HL-60 (cell line): ENCODE data around the gene PUM1.

ENCODE experiments used
- DNase-seq, 2 experiments: peaks; one replicate each; pipeline ENCODE4 v3.0.0-alpha.2; 2010 to 2020; ENCODE audit warnings: low read depth in 1 of 2, low spot score in 1 of 2
- H3K27ac ChIP-seq: fragments of 250-450 bp; sonication (Bioruptor Pico); replicated peaks from 2 replicates; pipeline ENCODE4 v1.5.1; 2020; ENCODE audit warnings: mild to moderate bottlenecking, moderate library complexity
- H3K27me3 ChIP-seq: fragments of 250-450 bp; sonication (Bioruptor Pico); 2 replicates; pipeline ENCODE4 v1.5.1; 2021; ENCODE audit warnings: mild to moderate bottlenecking, moderate library complexity; ENCODE audit not compliant: insufficient read depth, poor library complexity, severe bottlenecking
- H3K4me3 ChIP-seq: replicated peaks from 2 replicates; pipeline ENCODE4 v1.5.1; 2011; ENCODE audit warnings: mild to moderate bottlenecking, control low read depth, low read length; ENCODE audit not compliant: insufficient read depth
- GABPA ChIP-seq: IDR thresholded peaks from 2 replicates; pipeline ENCODE4 v1.6.1; 2012; ENCODE audit warnings: low read depth
- POLR2AphosphoS5 ChIP-seq: IDR thresholded peaks from 2 replicates; pipeline ENCODE4 v1.6.1; 2012; ENCODE audit warnings: low read depth
- SPI1 ChIP-seq: IDR thresholded peaks from 2 replicates; pipeline ENCODE4 v1.6.1; 2012; ENCODE audit warnings: low read depth, mild to moderate bottlenecking, borderline replicate concordance
- TF ChIP-seq, protein P1 (sequence below): IDR thresholded peaks from one replicate; pipeline ENCODE4 v1.5.1; 2011; ENCODE audit warnings: low read length, control low read depth, inconsistent platforms; ENCODE audit not compliant: insufficient read depth
- TF ChIP-seq, protein P2 (sequence below): IDR thresholded peaks from 2 replicates; pipeline ENCODE4 v1.6.1; 2012; ENCODE audit warnings: low read depth; ENCODE audit not compliant: insufficient replicate concordance

PUM1 gene

DNA sequence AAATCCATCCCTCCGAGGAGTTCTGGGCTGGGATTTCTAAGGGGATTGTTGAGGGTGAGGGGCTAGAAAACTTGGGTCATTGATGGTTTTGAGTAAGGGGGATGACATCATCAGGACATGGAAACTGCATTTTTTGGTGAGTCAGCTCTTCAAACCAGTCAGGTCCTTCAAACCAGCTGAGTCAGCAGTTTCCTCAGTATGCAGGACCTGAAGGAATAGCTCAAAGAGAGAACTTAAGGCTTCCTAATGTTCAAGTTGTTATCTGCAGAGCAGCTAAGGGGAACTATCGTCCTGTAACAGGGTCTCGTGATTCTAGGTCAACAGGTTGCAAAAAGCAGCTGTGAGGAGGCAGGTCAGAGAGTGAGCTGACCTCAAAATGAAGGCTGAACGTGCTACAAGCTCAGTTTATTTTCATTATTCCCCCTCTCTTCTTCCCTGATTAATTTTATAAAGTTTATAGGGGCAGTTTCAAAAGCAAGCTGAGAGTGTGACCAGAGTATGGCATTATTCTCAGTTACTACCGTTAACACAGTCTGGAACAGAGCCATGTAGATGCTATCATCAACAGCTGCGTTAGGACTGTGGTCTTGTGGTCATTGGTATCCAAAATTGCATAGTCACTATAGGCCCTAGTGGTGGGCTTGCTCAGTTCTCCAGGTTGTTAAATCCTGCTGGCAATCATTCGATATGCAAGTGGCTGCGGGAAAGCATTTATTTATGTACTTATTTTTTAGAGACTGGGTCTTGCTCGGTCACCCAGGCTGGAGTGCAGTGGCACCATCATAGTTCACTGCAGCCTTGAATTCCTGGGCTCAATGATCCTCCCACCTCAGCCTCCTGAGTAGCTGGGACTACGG is 146.3 kb downstream of the PUM1 start:
- no peaks in the 10 kb centered on the region for H3K27me3 ChIP-seq
- H3K4me3 ChIP-seq: no peak overlapping the region

DNA sequence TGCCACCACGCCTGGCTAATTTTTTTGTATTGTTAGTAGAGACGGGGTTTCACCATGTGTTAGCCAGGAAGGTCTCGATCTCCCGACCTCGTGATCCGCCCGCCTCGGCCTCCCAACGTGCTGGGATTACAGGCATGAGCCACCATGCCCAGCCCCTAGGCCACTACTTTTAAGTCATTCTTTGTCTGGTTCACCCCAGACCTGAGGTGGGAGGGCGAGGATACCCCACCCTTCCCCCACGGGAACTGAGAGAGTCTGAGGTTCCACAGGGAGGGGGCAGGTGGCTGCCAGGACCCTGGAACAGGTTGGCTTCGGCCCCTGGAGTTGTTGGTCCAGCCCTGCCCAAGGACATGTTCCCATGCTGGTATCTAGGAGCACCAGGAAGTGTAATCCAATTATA is 149.2 kb downstream of the PUM1 start:
- no peaks in the 10 kb centered on the region for H3K27me3 ChIP-seq
- TF ChIP-seq GABPA (no peak), SPI1 (no peak), POLR2AphosphoS5 (no peak)
- TF ChIP-seq, protein P1, sequence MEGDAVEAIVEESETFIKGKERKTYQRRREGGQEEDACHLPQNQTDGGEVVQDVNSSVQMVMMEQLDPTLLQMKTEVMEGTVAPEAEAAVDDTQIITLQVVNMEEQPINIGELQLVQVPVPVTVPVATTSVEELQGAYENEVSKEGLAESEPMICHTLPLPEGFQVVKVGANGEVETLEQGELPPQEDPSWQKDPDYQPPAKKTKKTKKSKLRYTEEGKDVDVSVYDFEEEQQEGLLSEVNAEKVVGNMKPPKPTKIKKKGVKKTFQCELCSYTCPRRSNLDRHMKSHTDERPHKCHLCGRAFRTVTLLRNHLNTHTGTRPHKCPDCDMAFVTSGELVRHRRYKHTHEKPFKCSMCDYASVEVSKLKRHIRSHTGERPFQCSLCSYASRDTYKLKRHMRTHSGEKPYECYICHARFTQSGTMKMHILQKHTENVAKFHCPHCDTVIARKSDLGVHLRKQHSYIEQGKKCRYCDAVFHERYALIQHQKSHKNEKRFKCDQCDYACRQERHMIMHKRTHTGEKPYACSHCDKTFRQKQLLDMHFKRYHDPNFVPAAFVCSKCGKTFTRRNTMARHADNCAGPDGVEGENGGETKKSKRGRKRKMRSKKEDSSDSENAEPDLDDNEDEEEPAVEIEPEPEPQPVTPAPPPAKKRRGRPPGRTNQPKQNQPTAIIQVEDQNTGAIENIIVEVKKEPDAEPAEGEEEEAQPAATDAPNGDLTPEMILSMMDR: no peak
- TF ChIP-seq, protein P2, sequence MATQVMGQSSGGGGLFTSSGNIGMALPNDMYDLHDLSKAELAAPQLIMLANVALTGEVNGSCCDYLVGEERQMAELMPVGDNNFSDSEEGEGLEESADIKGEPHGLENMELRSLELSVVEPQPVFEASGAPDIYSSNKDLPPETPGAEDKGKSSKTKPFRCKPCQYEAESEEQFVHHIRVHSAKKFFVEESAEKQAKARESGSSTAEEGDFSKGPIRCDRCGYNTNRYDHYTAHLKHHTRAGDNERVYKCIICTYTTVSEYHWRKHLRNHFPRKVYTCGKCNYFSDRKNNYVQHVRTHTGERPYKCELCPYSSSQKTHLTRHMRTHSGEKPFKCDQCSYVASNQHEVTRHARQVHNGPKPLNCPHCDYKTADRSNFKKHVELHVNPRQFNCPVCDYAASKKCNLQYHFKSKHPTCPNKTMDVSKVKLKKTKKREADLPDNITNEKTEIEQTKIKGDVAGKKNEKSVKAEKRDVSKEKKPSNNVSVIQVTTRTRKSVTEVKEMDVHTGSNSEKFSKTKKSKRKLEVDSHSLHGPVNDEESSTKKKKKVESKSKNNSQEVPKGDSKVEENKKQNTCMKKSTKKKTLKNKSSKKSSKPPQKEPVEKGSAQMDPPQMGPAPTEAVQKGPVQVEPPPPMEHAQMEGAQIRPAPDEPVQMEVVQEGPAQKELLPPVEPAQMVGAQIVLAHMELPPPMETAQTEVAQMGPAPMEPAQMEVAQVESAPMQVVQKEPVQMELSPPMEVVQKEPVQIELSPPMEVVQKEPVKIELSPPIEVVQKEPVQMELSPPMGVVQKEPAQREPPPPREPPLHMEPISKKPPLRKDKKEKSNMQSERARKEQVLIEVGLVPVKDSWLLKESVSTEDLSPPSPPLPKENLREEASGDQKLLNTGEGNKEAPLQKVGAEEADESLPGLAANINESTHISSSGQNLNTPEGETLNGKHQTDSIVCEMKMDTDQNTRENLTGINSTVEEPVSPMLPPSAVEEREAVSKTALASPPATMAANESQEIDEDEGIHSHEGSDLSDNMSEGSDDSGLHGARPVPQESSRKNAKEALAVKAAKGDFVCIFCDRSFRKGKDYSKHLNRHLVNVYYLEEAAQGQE: no peak
- DNase-seq: no peak
- H3K4me3 ChIP-seq: no peak overlapping the region
- H3K27ac ChIP-seq: no peak overlapping the region

More for the DNA sequence above, 146.3 kb downstream of the PUM1 start:
- DNase-seq: peak; percentile 75 to 83
- no peak overlapping the region; the same call in 1 of the 2 replicates for H3K27ac ChIP-seq
- peak; percentile 53 for TF ChIP-seq POLR2AphosphoS5
- TF ChIP-seq SPI1: no peak

DNA sequence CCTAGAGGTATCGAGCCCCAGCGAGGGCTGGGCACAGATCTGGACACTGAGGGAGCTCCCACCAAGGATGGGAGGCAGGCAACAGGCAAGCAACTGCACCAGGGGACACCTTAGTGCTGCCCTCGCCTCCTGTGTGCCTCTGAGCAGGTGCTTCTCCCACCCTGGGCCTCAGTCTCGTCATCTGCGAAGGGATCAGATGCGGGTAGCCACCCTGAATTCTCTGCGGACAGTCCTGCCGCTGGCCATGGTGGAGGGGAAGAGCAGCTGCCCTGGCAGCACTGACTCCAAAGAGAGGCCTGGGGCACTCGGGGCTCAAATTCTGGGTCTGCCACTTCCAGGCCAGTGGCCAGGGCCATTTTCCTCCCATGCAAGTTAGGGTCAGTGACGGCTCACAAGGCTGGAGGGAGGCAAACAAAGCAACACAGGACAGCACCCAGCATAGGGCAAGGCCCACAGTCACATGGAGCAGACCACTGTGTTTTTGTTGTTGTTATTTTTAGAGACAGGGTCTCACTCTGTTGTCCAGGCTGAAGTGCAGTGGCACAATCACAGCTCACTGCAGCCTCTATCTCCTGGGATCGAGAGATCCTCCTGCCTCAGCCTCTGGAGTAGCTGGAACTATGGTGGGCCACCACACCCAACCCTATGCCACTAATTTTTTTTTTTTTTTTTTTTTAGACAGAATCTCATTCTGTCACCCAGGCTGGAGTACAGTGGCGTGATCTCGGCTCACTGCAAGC is 149.9 kb downstream of the PUM1 start:
- TF ChIP-seq SPI1 (no peak), POLR2AphosphoS5 (no peak), GABPA (no peak)
- TF ChIP-seq, protein P1: no peak
- TF ChIP-seq, protein P2: no peak
- H3K27ac ChIP-seq: no peak overlapping the region

DNA sequence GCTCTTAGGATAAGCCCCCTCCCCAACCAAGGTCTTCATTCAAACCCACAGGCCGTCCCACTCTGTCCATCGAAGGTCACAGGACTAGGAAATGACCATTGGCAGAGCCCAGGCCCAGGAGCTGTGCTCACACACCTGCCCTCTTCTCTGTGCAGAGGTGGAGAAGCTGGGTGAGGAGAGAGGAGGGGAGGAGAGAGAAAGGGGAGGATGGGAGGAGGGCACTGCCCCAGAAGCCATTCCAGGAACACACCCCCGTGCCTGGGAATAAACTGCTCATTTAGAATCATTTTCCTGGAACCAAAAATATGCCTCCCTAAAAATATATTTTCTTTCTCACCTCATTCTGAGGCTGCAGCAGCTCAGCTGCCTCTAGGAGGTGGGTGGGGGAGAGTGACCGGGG is 150.6 kb downstream of the PUM1 start:
- Histone ChIP-seq H3K27me3 (peaks cover 5% of the 10 kb centered on the region), H3K27ac (no peak overlapping the region), H3K4me3 (no peak overlapping the region)
- DNase-seq: no peak
- TF ChIP-seq GABPA: no peak
- TF ChIP-seq, protein P2: no peak
- no peak for TF ChIP-seq SPI1

More for the DNA sequence above, 149.9 kb downstream of the PUM1 start:
- Histone ChIP-seq H3K27me3 (peaks cover under 1% of the 10 kb centered on the region), H3K4me3 (no peak overlapping the region)
- DNase-seq: no peak
